Measurements from ENCODE around the gene EVA1A. TPM values are rescaled to one million over a fixed set of nuclear protein-coding genes. Genes with fewer than 3 reads are reported as not detected.

Gene EVA1A
- total and polyA plus RNA-seq, 4 donors, result 30.1 to 102 (median 43.5) TPM

DNA sequence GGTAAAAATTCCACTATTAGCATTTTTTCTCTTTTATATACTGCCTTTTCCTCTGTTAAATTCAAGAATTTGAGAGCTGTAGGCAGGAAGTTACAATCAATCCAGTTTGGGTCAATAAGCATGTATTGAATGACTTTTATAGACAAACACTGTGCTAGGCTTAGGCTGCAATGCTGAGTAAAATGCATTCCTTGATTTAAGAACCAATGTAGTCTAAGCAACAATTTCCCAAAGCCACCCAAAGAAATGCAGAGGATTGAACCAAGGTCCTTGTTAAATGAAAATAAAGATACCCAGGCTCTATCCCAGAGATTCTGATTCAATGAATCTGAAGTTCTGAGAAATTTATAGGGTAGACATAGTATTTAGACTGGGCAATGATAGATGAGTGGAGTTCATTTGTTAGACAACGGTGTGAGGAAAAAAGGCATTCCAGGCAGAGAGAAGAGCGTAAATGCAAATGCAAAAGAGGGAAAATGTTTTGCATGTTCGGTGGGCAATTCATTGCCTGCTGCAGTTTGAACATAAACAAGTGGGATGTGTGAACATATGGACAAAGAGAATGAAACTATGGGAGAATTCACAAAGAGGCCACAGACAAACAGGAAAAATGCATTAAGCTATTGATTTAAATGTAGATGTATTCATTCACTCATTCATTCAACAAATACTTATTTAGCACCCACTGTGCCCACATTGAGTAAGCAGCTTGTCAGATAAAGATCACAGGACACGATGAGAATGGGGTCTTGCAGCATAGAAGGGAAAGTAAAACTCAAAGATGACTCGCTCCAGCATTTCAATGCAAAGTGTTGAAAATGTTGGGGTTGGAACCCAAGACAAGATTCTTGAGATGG lies 107.1 kb downstream of the EVA1A start:
- H3K4me3 ChIP-seq, result no peak overlapping the region
- no peaks in the 10 kb centered on the region for H3K9me3 ChIP-seq (ENCODE audit: control insufficient read depth in 4 of 4, insufficient read depth in 3 of 4, low read length in 3 of 4)
- WGBS, 2 donors, result 77 to 83% methylated on average over 5 of the region's 5 CpGs
- H3K36me3 ChIP-seq (ENCODE audit: control insufficient read depth in 4 of 4, insufficient read depth in 4 of 4, low read length in 4 of 4), result no peaks in the 10 kb centered on the region
- H3K4me1 ChIP-seq (ENCODE audit: control insufficient read depth in 5 of 5, insufficient read depth in 5 of 5, low read length in 5 of 5), result no peaks in the 10 kb centered on the region
- H3K27me3 ChIP-seq (ENCODE audit: control insufficient read depth in 3 of 3, insufficient read depth in 3 of 3, low read length in 2 of 3), result no peaks in the 10 kb centered on the region
- DNase-seq, result no peak
- ATAC-seq (ENCODE audit: insufficient read depth, low FRiP score), result no peak
- no peak overlapping the region for H3K9ac ChIP-seq (ENCODE audit: insufficient read depth in 1 of 2, low read length in 2 of 2)
- TF ChIP-seq, protein P1, sequence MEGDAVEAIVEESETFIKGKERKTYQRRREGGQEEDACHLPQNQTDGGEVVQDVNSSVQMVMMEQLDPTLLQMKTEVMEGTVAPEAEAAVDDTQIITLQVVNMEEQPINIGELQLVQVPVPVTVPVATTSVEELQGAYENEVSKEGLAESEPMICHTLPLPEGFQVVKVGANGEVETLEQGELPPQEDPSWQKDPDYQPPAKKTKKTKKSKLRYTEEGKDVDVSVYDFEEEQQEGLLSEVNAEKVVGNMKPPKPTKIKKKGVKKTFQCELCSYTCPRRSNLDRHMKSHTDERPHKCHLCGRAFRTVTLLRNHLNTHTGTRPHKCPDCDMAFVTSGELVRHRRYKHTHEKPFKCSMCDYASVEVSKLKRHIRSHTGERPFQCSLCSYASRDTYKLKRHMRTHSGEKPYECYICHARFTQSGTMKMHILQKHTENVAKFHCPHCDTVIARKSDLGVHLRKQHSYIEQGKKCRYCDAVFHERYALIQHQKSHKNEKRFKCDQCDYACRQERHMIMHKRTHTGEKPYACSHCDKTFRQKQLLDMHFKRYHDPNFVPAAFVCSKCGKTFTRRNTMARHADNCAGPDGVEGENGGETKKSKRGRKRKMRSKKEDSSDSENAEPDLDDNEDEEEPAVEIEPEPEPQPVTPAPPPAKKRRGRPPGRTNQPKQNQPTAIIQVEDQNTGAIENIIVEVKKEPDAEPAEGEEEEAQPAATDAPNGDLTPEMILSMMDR (IDR thresholded peaks at IDR 0.05; ENCODE audit: control extremely low read depth, extremely low read depth), result no peak
- no peak overlapping the region for H3K27ac ChIP-seq (ENCODE audit: low read depth in 1 of 2, low read length in 1 of 2)

DNA sequence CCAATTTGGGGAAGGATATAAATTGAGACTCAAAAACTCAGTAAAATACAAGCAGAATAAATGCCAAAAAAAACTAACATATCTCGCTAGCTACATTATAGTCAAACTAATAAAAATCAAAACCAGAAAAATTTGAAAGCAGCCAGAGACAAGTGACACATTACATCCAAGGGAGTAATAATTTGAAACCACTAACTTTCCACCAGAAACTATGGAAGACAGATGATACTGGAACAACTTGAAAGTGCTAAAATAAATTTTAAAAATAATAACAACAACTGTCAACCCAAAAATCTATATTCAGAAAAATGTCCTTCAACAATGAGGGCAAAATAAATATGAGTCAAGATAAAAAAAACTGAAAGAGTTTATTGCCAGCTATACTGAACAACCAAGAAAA lies 110.7 kb downstream of the EVA1A start:
- no peaks in the 10 kb centered on the region for H3K4me1 ChIP-seq (ENCODE audit: control insufficient read depth in 5 of 5, insufficient read depth in 5 of 5, low read length in 5 of 5)
- 95 to 97% methylated on average over 1 of the region's 1 CpG for WGBS, 2 donors
- H3K9me3 ChIP-seq (ENCODE audit: control insufficient read depth in 4 of 4, insufficient read depth in 3 of 4, low read length in 3 of 4), result peaks cover 0 to 2% (median 0%) of the 10 kb centered on the region in 4 donors
- no peak overlapping the region for H3K4me3 ChIP-seq
- TF ChIP-seq, protein P1 (IDR thresholded peaks at IDR 0.05; ENCODE audit: control extremely low read depth, extremely low read depth), result no peak
- no peak overlapping the region for H3K27ac ChIP-seq (ENCODE audit: low read depth in 1 of 2, low read length in 1 of 2)
- DNase-seq, result no peak
- H3K27me3 ChIP-seq (ENCODE audit: control insufficient read depth in 3 of 3, insufficient read depth in 3 of 3, low read length in 2 of 3), result no peaks in the 10 kb centered on the region
- H3K36me3 ChIP-seq (ENCODE audit: control insufficient read depth in 4 of 4, insufficient read depth in 4 of 4, low read length in 4 of 4), result no peaks in the 10 kb centered on the region
- H3K9ac ChIP-seq (ENCODE audit: insufficient read depth in 1 of 2, low read length in 2 of 2), result no peak overlapping the region
- no peak for ATAC-seq (ENCODE audit: insufficient read depth, low FRiP score)

DNA sequence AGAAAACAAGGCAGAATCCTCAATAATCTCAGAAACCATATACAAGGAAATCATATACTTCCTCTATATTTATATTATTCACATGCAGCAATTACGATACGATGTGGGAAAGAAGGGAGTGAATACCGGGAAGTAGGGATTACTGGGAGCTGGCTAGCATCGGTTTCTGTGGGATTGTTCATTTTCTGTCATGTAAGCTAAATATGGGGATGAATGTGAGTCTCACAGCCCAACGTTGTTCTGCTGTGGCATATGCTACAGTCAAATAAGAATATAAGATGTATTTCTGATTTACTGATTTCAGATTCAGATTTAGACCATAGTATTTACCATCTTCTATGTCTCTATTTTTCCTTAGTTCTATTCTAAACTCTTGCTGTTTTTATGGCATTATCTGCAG lies 113.6 kb downstream of the EVA1A start:
- peaks cover 0 to 2% (median 0%) of the 10 kb centered on the region in 4 donors for H3K9me3 ChIP-seq (ENCODE audit: control insufficient read depth in 4 of 4, insufficient read depth in 3 of 4, low read length in 3 of 4)
- no peak overlapping the region for H3K27ac ChIP-seq (ENCODE audit: low read depth in 1 of 2, low read length in 1 of 2)
- ATAC-seq (ENCODE audit: insufficient read depth, low FRiP score) (no peak), DNase-seq (no peak)
- no peaks in the 10 kb centered on the region for H3K36me3 ChIP-seq (ENCODE audit: control insufficient read depth in 4 of 4, insufficient read depth in 4 of 4, low read length in 4 of 4)
- no peak overlapping the region for H3K4me3 ChIP-seq
- no peaks in the 10 kb centered on the region for H3K27me3 ChIP-seq (ENCODE audit: control insufficient read depth in 3 of 3, insufficient read depth in 3 of 3, low read length in 2 of 3)
- no peak overlapping the region for H3K9ac ChIP-seq (ENCODE audit: insufficient read depth in 1 of 2, low read length in 2 of 2)
- TF ChIP-seq, protein P1 (IDR thresholded peaks at IDR 0.05; ENCODE audit: control extremely low read depth, extremely low read depth), result no peak
- no peaks in the 10 kb centered on the region for H3K4me1 ChIP-seq (ENCODE audit: control insufficient read depth in 5 of 5, insufficient read depth in 5 of 5, low read length in 5 of 5)
- 84 to 91% methylated on average over 5 of the region's 5 CpGs for WGBS, 2 donors

Small RNAs within 50 kb of the gene (small RNA-seq; reads per million reads assigned to genes)
- not detected for gene RF01233 (ENCODE audit: low replicate concordance)

Other genes starting within 250 kb of the EVA1A start
- gene MRPL19, start 85.8 kb upstream of the EVA1A start, total RNA-seq, result 10 to 100 TPM; 41.7 to 65.0 TPM
- gene MRPL19, start 85.8 kb upstream of the EVA1A start, polyA plus RNA-seq, result 10 to 100 TPM; 14.9 to 24.9 TPM
- gene GCFC2, start 150.0 kb upstream of the EVA1A start, total RNA-seq, result 10 to 100 TPM; 15.5 to 44.9 TPM
- 10 to 100 TPM in 1 of 2 donors, 1 to 10 TPM in 1; 9.5 to 25.4 TPM for gene GCFC2, start 150.0 kb upstream of the EVA1A start, polyA plus RNA-seq